Thyroid gland (tissue), 4 donors: ENCODE measurements around the gene AHRR.

ENCODE experiments used
- POLR2A ChIP-seq, 2 donors: fragments of 450-650 bp; IDR thresholded peaks; one replicate each; pipeline ENCODE4 v1.6.1; 2017; ENCODE audit warnings: antibody characterized with exemption in 2 of 2, mild to moderate bottlenecking in 2 of 2, moderate library complexity in 1 of 2
- TF ChIP-seq, protein P1 (sequence below), 6 experiments: fragments of 200-600 bp in 3 of 6; fragments of 450-650 bp in 3 of 6; sonication (generic) in 3 of 6; IDR thresholded peaks; one replicate each; pipeline ENCODE4 v1.5.1; 2016 to 2019; ENCODE audit warnings: antibody characterized with exemption in 6 of 6, mild to moderate bottlenecking in 2 of 6, inconsistent platforms in 1 of 6, moderate library complexity in 1 of 6

DNA sequence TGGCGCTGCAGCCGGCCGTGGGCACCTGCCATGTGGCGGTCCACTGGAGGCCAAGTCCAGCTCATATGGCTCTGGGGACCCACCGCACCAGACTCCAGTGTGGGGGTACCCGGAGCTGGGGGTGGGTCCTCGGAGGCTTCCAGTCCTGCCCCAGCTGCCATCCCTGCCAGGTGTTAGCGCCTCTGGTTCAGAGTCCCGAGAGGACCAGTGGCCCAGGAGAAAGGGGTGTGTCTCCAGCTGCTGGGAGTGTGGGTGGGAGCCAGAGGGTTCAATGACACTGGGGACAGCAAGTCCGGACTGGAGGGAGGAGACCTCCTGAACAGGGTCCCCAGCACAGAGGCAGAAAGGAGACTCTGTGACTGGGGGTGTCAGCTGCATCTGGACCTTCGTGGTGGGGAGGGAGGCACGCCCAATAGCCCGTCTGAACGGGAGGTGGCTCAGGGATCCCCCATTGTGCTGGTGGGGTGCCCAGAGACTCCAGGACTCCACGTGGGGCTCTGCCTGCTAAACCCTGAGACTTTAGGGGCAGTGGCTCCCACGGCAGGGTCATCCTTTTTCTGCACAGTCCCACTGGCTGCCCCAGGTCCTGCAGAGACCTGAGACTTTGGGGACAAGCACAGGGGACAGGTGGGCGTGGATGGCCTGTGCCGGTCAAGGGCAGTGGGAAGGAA, 2.4 kb upstream of the AHRR start:
- TF ChIP-seq POLR2A (IDR thresholded peaks at IDR 0.05), result no peak
- TF ChIP-seq, protein P1, sequence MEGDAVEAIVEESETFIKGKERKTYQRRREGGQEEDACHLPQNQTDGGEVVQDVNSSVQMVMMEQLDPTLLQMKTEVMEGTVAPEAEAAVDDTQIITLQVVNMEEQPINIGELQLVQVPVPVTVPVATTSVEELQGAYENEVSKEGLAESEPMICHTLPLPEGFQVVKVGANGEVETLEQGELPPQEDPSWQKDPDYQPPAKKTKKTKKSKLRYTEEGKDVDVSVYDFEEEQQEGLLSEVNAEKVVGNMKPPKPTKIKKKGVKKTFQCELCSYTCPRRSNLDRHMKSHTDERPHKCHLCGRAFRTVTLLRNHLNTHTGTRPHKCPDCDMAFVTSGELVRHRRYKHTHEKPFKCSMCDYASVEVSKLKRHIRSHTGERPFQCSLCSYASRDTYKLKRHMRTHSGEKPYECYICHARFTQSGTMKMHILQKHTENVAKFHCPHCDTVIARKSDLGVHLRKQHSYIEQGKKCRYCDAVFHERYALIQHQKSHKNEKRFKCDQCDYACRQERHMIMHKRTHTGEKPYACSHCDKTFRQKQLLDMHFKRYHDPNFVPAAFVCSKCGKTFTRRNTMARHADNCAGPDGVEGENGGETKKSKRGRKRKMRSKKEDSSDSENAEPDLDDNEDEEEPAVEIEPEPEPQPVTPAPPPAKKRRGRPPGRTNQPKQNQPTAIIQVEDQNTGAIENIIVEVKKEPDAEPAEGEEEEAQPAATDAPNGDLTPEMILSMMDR (IDR thresholded peaks at IDR 0.05), result no peak
